Measurements from ENCODE around the gene ACR. TPM values are rescaled to one million over a fixed set of nuclear protein-coding genes. Genes with fewer than 3 reads are reported as not detected.

ACR gene
- total and polyA plus RNA-seq, 2 experiments from 2014 or later = not detected

GRCh38 chr22:50696799-50697561, 41.0 kb upstream of the ACR start:
- Histone ChIP-seq H3K9ac (no peak overlapping the region), H3K4me2 (ENCODE audit: unreplicated experiment) (peak overlapping the region; percentile 64)
- WGBS, 2 experiments (ENCODE audit: low coverage in 1 of 2, low lambda C conversion rate in 2 of 2, missing lambda C conversion rate in 2 of 2) = 2 to 3% methylated on average over 7 to 18 of the region's 58 CpGs

DNA sequence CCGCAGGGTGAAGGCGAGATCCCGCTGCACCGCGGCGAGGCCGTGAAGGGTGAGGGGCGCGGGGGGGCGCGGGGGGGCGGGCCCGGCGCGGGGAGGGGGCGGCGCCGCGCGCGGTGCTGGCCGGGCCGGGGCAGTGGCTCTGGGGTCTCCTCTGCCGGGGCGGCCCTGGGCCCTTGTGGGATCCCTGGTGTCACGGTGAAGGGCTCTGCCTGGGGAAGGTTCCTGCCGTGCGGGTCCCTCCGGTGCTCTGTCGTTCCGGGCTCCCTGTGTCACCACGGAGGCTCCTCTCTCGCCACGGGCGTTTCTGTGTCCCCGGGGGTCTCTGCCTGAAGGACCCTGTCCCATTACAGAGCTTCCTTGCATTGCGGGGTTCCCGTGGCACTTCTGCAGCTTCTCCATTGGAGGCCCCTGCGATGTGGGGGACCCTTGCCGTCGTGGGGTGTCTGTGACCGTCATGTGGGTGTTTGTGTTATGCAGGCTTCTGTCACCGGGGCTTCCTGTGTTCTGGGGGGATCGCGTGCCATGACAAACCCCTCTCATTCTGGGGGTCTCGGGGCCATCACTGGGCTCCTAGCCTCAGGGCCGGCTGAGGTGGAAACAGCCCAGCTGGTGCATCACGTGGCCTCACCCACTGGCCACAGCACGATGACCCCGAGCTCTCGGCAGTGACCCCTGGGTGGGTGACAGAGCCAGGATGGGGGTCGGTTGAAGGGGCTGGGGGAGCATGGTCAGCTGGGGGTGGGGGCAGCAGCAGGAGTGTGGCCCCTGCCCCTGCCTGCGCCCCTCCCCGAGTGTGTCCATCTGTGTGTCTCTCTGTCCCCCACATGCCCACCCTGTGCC, 40.1 kb upstream of the ACR start:
- Histone ChIP-seq H3K9ac (peak overlapping the region; percentile 53; the same call in 1 of the 2 replicates), H3K36me3 (ENCODE audit: low read depth) (no peaks in the 10 kb centered on the region), H3K9me3 (ENCODE audit: low read depth) (no peaks in the 10 kb centered on the region), H4K20me1 (ENCODE audit: insufficient read depth) (no peaks in the 10 kb centered on the region), H3K9me2 (ENCODE audit: insufficient read depth) (no peaks in the 10 kb centered on the region), H3K4me1 (ENCODE audit: insufficient read depth) (no peaks in the 10 kb centered on the region), H3K4me2 (ENCODE audit: unreplicated experiment) (peak overlapping the region; percentile 61), H3K27me3 (replicated peaks; ENCODE audit: insufficient read depth) (no peaks in the 10 kb centered on the region), H3K79me2 (ENCODE audit: insufficient read depth) (no peaks in the 10 kb centered on the region), H2AFZ (peak overlapping the region; percentile 69; the same call in 1 of the 2 replicates), H3K27ac (no peak overlapping the region), H3F3A (ENCODE audit: insufficient read depth) (0 out of 2 replicates have a peak, but pooled peaks cover 7% of the 10 kb centered on the region), H3K4me3 (peak overlapping the region; percentile 65)
- no peak for TF ChIP-seq EZH2 (IDR thresholded peaks at IDR 0.05; ENCODE audit: insufficient read depth, poor library complexity, severe bottlenecking)
- TF ChIP-seq EZH2phosphoT487 (IDR thresholded peaks at IDR 0.05; ENCODE audit: insufficient read depth, low read depth) = no peak
- DNase-seq = peak; percentile 23
- in situ Hi-C loops (cut with MboI) = no loop called here
- 4 to 8% methylated on average over 30 to 38 of the region's 54 CpGs for WGBS, 2 experiments (ENCODE audit: low coverage in 1 of 2, low lambda C conversion rate in 2 of 2, missing lambda C conversion rate in 2 of 2)

More at GRCh38 chr22:50696799-50697561, 41.0 kb upstream of the ACR start:
- Histone ChIP-seq H3K9me2 (ENCODE audit: insufficient read depth) (no peaks in the 10 kb centered on the region), H3K27me3 (replicated peaks; ENCODE audit: insufficient read depth) (no peaks in the 10 kb centered on the region), H2AFZ (peak overlapping the region; percentile 71), H3K27ac (no peak overlapping the region), H3K4me1 (ENCODE audit: insufficient read depth) (no peaks in the 10 kb centered on the region), H4K20me1 (ENCODE audit: insufficient read depth) (no peaks in the 10 kb centered on the region), H3K36me3 (ENCODE audit: low read depth) (no peaks in the 10 kb centered on the region), H3K9me3 (ENCODE audit: low read depth) (no peaks in the 10 kb centered on the region), H3K4me3 (peak overlapping the region; percentile 53), H3F3A (ENCODE audit: insufficient read depth) (0 out of 2 replicates have a peak, but pooled peaks cover 7% of the 10 kb centered on the region), H3K79me2 (ENCODE audit: insufficient read depth) (no peaks in the 10 kb centered on the region)
- TF ChIP-seq EZH2 (IDR thresholded peaks at IDR 0.05; ENCODE audit: insufficient read depth, poor library complexity, severe bottlenecking) (no peak), EZH2phosphoT487 (IDR thresholded peaks at IDR 0.05; ENCODE audit: insufficient read depth, low read depth) (no peak)
- in situ Hi-C loops (cut with MboI) = no loop called here
- peak; percentile 65 for DNase-seq

- in situ Hi-C loops (cut with MboI) = no loop called here
- H3K9me2 ChIP-seq (ENCODE audit: insufficient read depth) = no peaks in the 10 kb centered on the region
- WGBS, 2 experiments (ENCODE audit: low coverage in 1 of 2, low lambda C conversion rate in 2 of 2, missing lambda C conversion rate in 2 of 2) = 72 to 79% methylated on average over 8 to 12 of the region's 12 CpGs
- no peaks in the 10 kb centered on the region for H4K20me1 ChIP-seq (ENCODE audit: insufficient read depth)
- H2AFZ ChIP-seq = no peak overlapping the region
- no peaks in the 10 kb centered on the region for H3K79me2 ChIP-seq (ENCODE audit: insufficient read depth)
- no peak overlapping the region for H3K4me3 ChIP-seq
- H3K27ac ChIP-seq = no peak overlapping the region
- H3K36me3 ChIP-seq (ENCODE audit: low read depth) = no peaks in the 10 kb centered on the region
- H3K4me2 ChIP-seq (ENCODE audit: unreplicated experiment) = no peak overlapping the region
- 0 out of 2 replicates have a peak, but pooled peaks cover 7% of the 10 kb centered on the region for H3F3A ChIP-seq (ENCODE audit: insufficient read depth)
- no peaks in the 10 kb centered on the region for H3K9me3 ChIP-seq (ENCODE audit: low read depth)
- no peaks in the 10 kb centered on the region for H3K27me3 ChIP-seq (replicated peaks; ENCODE audit: insufficient read depth)
- H3K4me1 ChIP-seq (ENCODE audit: insufficient read depth) = no peaks in the 10 kb centered on the region
- no peak for TF ChIP-seq EZH2phosphoT487 (IDR thresholded peaks at IDR 0.05; ENCODE audit: insufficient read depth, low read depth)
- no peak for TF ChIP-seq EZH2 (IDR thresholded peaks at IDR 0.05; ENCODE audit: insufficient read depth, poor library complexity, severe bottlenecking)
- no peak overlapping the region for H3K9ac ChIP-seq
- DNase-seq = peak; percentile 25
These were observed 39.5 kb upstream of the ACR start for GRCh38 chr22:50698546-50698945.

DNA sequence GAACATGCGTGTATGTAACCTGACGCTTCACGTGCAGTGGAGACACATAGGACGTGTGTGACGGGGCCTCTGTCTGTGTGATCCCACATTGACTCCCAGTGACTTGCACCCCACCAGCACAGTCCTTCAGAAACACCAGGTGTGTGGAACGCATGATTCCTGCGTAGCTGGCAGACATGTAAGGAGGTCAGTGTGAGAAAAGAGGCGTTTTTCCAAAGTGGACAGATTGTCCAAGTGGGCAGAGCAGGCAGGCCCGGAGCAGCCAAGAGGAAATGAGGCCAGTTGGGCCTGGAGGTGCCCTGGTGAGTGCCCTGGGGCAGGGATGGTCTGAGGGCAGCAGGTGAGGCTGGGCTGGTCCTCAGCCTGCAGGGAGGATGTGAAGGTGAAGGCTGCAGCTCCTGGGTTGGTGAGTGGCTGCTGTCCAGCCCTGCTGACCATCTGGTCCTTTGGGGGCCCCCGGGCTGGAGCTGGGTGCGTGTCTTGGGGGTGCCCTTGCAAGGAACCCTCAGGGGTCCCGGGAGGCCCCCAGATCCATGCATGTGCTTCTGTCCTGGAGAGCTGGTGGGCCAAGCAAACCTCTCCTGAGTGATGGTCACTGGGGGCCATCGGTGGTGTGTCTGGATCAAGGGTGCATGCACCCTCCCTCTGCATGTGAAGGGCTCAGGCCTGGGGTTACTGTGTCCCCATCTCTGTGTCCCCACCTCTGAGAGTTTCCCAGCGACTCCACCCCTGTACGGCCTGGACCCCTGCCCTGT, 38.8 kb upstream of the ACR start:
- TF ChIP-seq EZH2phosphoT487 (IDR thresholded peaks at IDR 0.05; ENCODE audit: insufficient read depth, low read depth) = no peak
- TF ChIP-seq EZH2 (IDR thresholded peaks at IDR 0.05; ENCODE audit: insufficient read depth, poor library complexity, severe bottlenecking) = no peak
- no peaks in the 10 kb centered on the region for H4K20me1 ChIP-seq (ENCODE audit: insufficient read depth)
- no peaks in the 10 kb centered on the region for H3K4me1 ChIP-seq (ENCODE audit: insufficient read depth)
- no peak overlapping the region for H3K4me3 ChIP-seq
- H3K9ac ChIP-seq = no peak overlapping the region
- no peaks in the 10 kb centered on the region for H3K79me2 ChIP-seq (ENCODE audit: insufficient read depth)
- no peak for DNase-seq
- H3K36me3 ChIP-seq (ENCODE audit: low read depth) = no peaks in the 10 kb centered on the region
- H2AFZ ChIP-seq = no peak overlapping the region
- no peak overlapping the region for H3K4me2 ChIP-seq (ENCODE audit: unreplicated experiment)
- 0 out of 2 replicates have a peak, but pooled peaks cover under 1% of the 10 kb centered on the region for H3F3A ChIP-seq (ENCODE audit: insufficient read depth)
- H3K9me3 ChIP-seq (ENCODE audit: low read depth) = no peaks in the 10 kb centered on the region
- in situ Hi-C loops (cut with MboI) = no loop called here
- H3K9me2 ChIP-seq (ENCODE audit: insufficient read depth) = no peaks in the 10 kb centered on the region
- H3K27me3 ChIP-seq (replicated peaks; ENCODE audit: insufficient read depth) = no peaks in the 10 kb centered on the region
- WGBS, 2 experiments (ENCODE audit: low coverage in 1 of 2, low lambda C conversion rate in 2 of 2, missing lambda C conversion rate in 2 of 2) = 91 to 96% methylated on average over 14 to 15 of the region's 15 CpGs
- H3K27ac ChIP-seq = no peak overlapping the region
